GM19467 (cell line): ENCODE data around the gene CRADD.
"Not testable (repeated sequence)": the region's sequence is repeated elsewhere in the genome, so short reads cannot be mapped to it uniquely, and the experiment has no call there.

ENCODE experiments used
- ATAC-seq: cut with Tn5 transposase; IDR thresholded peaks from one replicate; pipeline ENCODE4 v1.9.1; 2021; ENCODE audit warnings: mild to moderate bottlenecking, moderate library complexity; ENCODE audit not compliant: unreplicated experiment

CRADD gene

DNA sequence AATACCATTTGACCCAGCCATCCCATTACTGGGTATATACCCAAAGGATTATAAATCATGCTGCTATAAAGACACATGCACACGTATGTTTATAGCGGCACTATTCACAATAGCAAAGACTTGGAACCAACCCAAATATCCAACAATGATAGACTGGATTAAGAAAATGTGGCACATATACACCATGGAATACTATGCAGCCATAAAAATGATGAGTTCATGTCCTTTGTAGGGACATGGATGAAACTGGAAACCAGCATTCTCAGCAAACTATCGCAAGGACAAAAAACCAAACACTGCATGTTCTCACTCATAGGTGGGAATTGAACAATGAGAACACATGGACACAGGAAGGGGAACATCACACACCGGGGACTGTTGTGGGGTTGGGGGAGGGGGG is 104.8 kb downstream of the CRADD start:
- not testable (repeated sequence) for ATAC-seq

DNA sequence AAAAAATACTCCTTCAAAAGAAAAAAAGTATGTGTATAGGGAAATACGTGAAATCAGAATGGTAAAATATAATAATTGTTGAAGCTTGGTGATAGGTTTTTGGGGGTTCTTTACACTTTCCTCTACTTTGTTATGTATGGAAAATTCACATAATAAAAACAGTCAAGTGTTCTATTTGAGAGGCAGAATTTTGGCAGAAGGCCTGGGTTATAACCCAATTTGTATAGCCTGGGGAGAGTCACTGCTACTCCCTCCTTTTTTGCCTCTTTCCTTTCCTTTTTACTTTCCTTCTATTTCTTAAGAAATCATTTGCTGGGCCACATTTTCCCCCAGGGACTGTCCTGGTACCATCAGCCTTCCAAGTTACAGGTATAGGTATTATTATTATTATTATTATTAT is 105.7 kb downstream of the CRADD start:
- ATAC-seq, result no peak

DNA sequence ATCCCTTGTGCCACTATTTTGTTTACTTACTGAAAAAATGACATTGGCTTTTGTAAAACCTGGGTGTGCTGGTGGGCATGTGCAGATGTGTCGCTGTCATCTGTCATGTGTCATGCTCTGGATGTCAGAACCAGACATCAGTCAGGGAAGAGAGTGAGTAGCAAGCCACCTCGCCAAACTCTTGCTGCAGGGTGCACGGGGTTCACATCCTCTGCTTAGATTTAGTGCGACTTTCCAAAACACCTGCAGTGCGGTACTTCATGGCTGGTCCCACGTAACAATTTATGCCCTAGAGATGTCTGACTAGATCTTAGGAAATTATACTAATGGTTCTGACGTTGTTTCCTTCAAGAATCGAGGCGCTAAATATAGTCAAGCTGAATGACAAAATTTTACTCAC is 106.7 kb downstream of the CRADD start:
- no peak for ATAC-seq

GRCh38 chr12:93784339-93785086 is 107.3 kb downstream of the CRADD start:
- no peak for ATAC-seq

DNA sequence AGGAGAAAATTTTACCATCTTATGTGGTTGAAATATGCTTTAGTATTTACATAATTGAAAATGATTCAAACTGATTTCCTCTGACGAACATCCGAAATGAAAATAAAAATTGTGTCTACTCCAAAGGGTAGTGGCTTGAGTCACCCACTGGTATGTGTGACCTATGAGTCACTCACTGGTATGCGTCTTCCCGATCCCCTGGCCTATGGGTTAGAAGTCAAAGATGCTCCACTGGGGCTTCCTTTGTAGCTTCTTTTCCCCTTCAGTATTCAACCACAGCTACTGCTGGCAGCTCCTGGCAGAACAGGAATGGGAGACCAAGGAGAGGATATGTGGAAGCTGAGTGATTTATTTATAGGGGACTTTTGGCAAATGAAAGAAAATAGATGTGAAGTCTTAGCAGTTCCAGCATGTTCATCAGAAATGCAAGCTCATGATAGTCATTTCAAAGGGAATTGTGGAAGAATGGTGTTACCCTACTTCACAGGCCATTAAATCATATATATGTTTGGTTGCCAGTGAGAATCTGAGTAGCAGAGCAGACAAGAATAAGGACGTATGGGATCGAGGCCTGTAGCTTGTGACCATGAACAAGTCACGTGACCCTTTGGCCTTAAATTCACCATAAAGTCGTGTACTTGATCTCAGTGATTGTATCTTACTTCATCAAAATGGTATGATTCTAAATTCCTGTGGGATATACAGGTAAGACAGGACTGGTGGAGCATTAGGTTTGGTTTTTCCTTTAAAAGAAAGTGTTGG is 108.3 kb downstream of the CRADD start:
- ATAC-seq, result no peak

- ATAC-seq, result no peak
These were observed 109.7 kb downstream of the CRADD start for GRCh38 chr12:93786656-93787397.

- ATAC-seq, result no peak
These were observed 111.7 kb downstream of the CRADD start for GRCh38 chr12:93788853-93789252.

- no peak for ATAC-seq
These were observed 112.6 kb downstream of the CRADD start for GRCh38 chr12:93789767-93790166.

DNA sequence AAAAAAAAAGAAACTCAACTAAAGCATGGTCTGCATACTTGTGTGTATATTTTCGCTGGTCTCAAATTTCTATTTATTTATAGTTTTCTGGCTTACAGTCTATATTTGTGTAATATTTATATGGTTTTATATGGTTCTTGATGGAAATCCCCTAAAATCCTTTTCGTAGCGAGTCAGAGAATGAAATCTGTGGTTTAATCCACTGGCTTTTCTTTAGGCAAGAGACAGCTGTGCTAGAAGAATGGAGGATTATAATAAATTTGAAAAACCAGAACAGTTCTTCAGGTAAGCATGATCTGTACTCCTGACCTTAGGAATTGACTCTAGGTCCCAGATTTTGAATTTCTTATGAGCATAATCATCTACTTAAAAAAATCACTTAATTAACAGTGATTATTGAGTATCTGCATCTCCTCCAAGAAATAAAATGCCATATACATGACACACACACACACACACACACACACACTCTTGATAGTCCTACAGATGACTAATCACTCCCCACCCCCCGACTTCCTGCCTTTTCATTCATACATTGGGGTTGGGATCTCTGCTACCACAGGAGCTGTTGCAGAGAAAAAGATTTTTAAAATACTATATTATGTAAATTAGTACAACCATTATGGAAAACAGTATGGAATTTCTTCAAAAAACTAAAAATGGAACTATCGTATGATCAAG is 113.4 kb downstream of the CRADD start:
- no peak for ATAC-seq

- no peak for ATAC-seq
These were observed 115.8 kb downstream of the CRADD start for GRCh38 chr12:93793007-93793406.

DNA sequence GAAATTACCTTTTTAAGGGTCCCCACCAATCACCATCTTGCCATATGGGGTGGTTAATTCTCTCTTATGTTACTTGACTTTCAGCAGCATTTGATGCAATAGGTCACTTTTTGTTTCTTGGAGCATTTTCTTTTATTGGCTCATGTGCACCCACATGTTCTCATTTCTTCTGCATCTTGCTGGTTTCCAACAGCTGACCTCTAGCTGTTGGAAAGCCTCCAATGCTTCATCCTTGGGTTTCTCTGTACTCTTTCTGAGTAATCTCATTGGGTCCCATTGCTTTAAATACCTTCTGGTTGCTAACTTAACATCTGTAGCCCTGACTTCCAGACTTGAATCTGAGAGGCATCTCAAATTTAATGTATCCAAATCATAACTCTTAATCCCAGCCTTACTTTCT is 116.8 kb downstream of the CRADD start:
- ATAC-seq, result no peak

- no peak for ATAC-seq
These were observed 117.6 kb downstream of the CRADD start for GRCh38 chr12:93794738-93795137.

- no peak for ATAC-seq
These were observed 118.2 kb downstream of the CRADD start for GRCh38 chr12:93795352-93795751.

DNA sequence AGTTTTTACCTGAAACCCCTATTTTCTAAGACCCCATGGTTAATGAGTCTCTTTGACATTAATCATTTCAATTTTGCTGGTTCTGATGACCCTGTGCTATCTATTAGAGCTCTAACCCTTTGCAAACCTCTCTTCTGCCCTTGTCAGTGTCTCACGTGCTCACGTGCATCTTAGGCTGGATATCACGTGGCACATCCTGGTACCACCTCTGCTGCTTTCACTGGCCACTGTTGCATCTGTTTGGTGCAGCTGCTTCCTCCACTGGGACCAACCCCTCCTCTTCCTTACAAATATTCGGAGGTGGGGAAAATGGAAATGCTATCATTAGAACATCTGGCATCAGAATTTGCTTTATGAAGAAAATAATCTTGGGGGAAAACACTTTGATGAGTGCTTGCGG is 119.6 kb downstream of the CRADD start:
- no peak for ATAC-seq

- ATAC-seq, result no peak
These were observed 121.3 kb downstream of the CRADD start for GRCh38 chr12:93798279-93799151.

GRCh38 chr12:93801666-93802065 is 124.5 kb downstream of the CRADD start:
- ATAC-seq, result not testable (repeated sequence)

DNA sequence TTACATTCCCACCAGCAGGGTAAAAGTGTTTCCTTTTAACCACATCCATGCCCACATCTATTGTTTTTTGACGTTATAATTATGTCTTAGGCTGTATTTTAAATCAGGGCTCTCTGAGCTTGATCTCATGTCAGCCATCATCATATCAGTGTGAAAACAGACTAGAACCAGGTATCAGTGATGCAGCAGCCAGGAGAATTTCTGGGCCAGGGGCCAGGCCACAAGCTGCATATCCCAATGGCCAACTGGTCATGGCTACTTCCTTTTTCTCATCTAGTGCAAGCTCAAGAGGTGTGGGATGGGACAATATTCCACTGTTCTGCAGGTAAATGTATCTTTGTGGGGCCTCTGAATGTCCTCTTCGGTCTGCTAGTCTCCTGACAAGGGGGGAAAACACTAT is 125.1 kb downstream of the CRADD start:
- no peak for ATAC-seq

GRCh38 chr12:93802698-93803423 is 125.7 kb downstream of the CRADD start:
- ATAC-seq, result no peak

- ATAC-seq, result no peak
These were observed 126.2 kb downstream of the CRADD start for GRCh38 chr12:93803424-93803807.
